Measurements from ENCODE around the gene OR52N1.

Gene OR52N1

GRCh38 chr11:5767056-5767455 lies 24.0 kb downstream of the OR52N1 start:
- TF ChIP-seq CTCF (conservative IDR thresholded peaks at IDR 0.05; ENCODE audit: low read length), result no peak
- no peak for DNase-seq (ENCODE audit: low read depth)
- no peak overlapping the region for H3K4me3 ChIP-seq (ENCODE audit: low read length)

- no peak for DNase-seq (ENCODE audit: low read depth)
- no peak for TF ChIP-seq CTCF (conservative IDR thresholded peaks at IDR 0.05; ENCODE audit: low read length)
- no peak within 1 kb of the TSS for H3K4me3 ChIP-seq (ENCODE audit: low read length)
Observed at GRCh38 chr11:5753943-5754342, 37.1 kb downstream of the OR52N1 start, which contains the start of gene OR52N4. Gene OR52N4 (plus strand): TSS chr11:5754243. CDS start chr11:5754741, 498 bp downstream.

- no peak for TF ChIP-seq CTCF (conservative IDR thresholded peaks at IDR 0.05; ENCODE audit: low read length)
- H3K4me3 ChIP-seq (ENCODE audit: low read length), result no peak overlapping the region
- DNase-seq (ENCODE audit: low read depth), result no peak
Observed at GRCh38 chr11:5749836-5750235, 41.2 kb downstream of the OR52N1 start.

- no peak overlapping the region for H3K4me3 ChIP-seq (ENCODE audit: low read length)
- DNase-seq (ENCODE audit: low read depth), result no peak
- no peak for TF ChIP-seq CTCF (conservative IDR thresholded peaks at IDR 0.05; ENCODE audit: low read length)
Observed at GRCh38 chr11:5746614-5747013, 44.5 kb downstream of the OR52N1 start.

- DNase-seq (ENCODE audit: low read depth), result no peak
- H3K4me3 ChIP-seq (ENCODE audit: low read length), result no peak overlapping the region
- TF ChIP-seq CTCF (conservative IDR thresholded peaks at IDR 0.05; ENCODE audit: low read length), result no peak
Observed at GRCh38 chr11:5738431-5738830, 52.6 kb downstream of the OR52N1 start.

- TF ChIP-seq CTCF (conservative IDR thresholded peaks at IDR 0.05; ENCODE audit: low read length), result no peak
- no peak for DNase-seq (ENCODE audit: low read depth)
- no peak overlapping the region for H3K4me3 ChIP-seq (ENCODE audit: low read length)
Observed at GRCh38 chr11:5737670-5738392, 53.2 kb downstream of the OR52N1 start.

GRCh38 chr11:5737091-5737490 lies 54.0 kb downstream of the OR52N1 start:
- peak; percentile 49 for DNase-seq (ENCODE audit: low read depth)
- H3K4me3 ChIP-seq (ENCODE audit: low read length), result no peak overlapping the region
- TF ChIP-seq CTCF (conservative IDR thresholded peaks at IDR 0.05; ENCODE audit: low read length), result no peak

All from AG10803 (cell line).